ENCODE data around the gene SCAMP4. TPM values are rescaled to one million over a fixed set of nuclear protein-coding genes. Genes with fewer than 3 reads are reported as not detected.

The SCAMP4 gene, protein sequence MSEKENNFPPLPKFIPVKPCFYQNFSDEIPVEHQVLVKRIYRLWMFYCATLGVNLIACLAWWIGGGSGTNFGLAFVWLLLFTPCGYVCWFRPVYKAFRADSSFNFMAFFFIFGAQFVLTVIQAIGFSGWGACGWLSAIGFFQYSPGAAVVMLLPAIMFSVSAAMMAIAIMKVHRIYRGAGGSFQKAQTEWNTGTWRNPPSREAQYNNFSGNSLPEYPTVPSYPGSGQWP
- total RNA-seq (2021) (81.3 to 86.1 TPM (median 86.1 TPM) in 3 replicates), Bru-seq, nascent RNA (percentile 66 among the genes with signal in this experiment)
- long read RNA-seq, experiment 1, transcript SCAMP4-201 (7 exons, 2,684 nt): major isoform, 104 of 153 reads
- long read RNA-seq, experiment 1, transcript SCAMP4-207 (2 exons, 2,973 nt): minor isoform, 6 of 153 reads
- long read RNA-seq, experiment 1, partial matches to known transcripts: 19 of 153 reads
- long read RNA-seq, experiment 1, other reads (novel, unspliced or antisense): 19 of 153 reads
- long read RNA-seq, experiment 2, transcript SCAMP4-201 (7 exons, 2,684 nt): major isoform, 6 of 57 reads
- long read RNA-seq, experiment 2, partial matches to known transcripts: 45 of 57 reads
- long read RNA-seq, experiment 2, other reads (novel, unspliced or antisense): 3 of 57 reads
- long read RNA-seq, experiment 3, transcript SCAMP4-201 (7 exons, 2,684 nt): major isoform, 8 of 10 reads
- long read RNA-seq, experiment 3, partial matches to known transcripts: 0 of 10 reads
- long read RNA-seq, experiment 3, other reads (novel, unspliced or antisense): 0 of 10 reads

DNA sequence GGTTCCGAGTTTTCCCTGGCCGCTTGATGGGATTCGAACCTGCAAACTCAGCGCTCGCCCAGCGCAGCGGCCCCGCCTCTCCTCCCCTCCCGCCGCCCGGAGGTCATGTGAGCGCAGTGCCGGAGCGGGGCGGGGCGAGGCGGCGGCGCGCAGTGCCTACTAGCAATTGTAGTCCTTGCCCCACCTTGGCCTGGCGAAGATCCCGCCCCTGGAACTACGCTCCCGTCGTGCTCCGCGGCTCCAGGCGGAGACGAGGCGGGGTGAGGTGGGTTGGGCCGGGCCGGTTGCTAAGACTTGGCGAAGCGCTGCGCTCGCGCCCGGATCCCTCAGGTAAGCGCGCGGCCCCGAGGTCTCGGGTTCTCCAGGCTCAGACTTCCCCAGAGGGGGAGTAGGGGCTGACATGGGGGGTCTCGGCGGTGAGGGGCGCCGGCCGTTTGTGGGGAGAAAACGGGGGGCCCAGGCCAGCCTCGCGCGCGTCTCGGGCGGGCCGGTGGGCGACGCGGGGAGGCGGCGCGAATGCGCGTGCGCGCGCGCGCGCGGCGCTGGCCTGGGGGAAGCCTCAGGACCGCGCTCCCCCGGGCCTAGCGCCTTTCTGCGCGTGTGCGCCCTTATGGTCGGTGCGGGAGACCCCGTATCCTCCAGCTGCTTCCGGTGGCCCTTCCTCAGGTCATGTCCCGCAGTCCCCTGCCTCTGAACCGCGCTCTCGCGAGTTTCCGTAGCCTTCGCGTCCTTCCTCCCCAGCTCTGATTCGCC, at the start of gene SCAMP4, which contains the start of gene ADAT3:
TSS of gene SCAMP4 (plus strand) at position 290 of the 753 bp plus-strand sequence. CDS start 9,621 bp downstream, outside the sequence.
TSS of gene ADAT3 (plus strand) at position 290 of the 753 bp plus-strand sequence. CDS start 6,649 bp downstream, outside the sequence.
- H3K36me3 Mint-ChIP-seq: no peaks in the 10 kb centered on the region
- CTCF ChIA-PET: interaction anchor here (0.6 to 2.2 kb wide), 12 partner anchors 23 to 258 kb away, joined by 3 to 11 read pairs (median 4); no protein-coding TSS in a partner anchor
- no peaks in the 10 kb centered on the region for H3K27me3 Mint-ChIP-seq (ENCODE audit: low read depth)
- H3K4me3 Mint-ChIP-seq: peak within 1 kb of the TSS; percentile 80
- H3K4me1 Mint-ChIP-seq: peaks cover 17% of the 10 kb centered on the region
- H3K9me3 Mint-ChIP-seq: no peaks in the 10 kb centered on the region
- DNase-seq (ENCODE audit: low spot score) (peak; percentile 100), ATAC-seq (peak; percentile 96)
- H3K27ac Mint-ChIP-seq: peak within 1 kb of the TSS; percentile 95
- POLR2A ChIA-PET: interaction anchor here (0.7 to 1.4 kb wide), 4 partner anchors 10 to 137 kb away, joined by 3 read pairs; no protein-coding TSS in a partner anchor
- TF ChIP-seq, protein P1, sequence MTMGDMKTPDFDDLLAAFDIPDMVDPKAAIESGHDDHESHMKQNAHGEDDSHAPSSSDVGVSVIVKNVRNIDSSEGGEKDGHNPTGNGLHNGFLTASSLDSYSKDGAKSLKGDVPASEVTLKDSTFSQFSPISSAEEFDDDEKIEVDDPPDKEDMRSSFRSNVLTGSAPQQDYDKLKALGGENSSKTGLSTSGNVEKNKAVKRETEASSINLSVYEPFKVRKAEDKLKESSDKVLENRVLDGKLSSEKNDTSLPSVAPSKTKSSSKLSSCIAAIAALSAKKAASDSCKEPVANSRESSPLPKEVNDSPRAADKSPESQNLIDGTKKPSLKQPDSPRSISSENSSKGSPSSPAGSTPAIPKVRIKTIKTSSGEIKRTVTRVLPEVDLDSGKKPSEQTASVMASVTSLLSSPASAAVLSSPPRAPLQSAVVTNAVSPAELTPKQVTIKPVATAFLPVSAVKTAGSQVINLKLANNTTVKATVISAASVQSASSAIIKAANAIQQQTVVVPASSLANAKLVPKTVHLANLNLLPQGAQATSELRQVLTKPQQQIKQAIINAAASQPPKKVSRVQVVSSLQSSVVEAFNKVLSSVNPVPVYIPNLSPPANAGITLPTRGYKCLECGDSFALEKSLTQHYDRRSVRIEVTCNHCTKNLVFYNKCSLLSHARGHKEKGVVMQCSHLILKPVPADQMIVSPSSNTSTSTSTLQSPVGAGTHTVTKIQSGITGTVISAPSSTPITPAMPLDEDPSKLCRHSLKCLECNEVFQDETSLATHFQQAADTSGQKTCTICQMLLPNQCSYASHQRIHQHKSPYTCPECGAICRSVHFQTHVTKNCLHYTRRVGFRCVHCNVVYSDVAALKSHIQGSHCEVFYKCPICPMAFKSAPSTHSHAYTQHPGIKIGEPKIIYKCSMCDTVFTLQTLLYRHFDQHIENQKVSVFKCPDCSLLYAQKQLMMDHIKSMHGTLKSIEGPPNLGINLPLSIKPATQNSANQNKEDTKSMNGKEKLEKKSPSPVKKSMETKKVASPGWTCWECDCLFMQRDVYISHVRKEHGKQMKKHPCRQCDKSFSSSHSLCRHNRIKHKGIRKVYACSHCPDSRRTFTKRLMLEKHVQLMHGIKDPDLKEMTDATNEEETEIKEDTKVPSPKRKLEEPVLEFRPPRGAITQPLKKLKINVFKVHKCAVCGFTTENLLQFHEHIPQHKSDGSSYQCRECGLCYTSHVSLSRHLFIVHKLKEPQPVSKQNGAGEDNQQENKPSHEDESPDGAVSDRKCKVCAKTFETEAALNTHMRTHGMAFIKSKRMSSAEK (CRISPR knock-in tag; IDR thresholded peaks at IDR 0.05; ENCODE audit: borderline replicate concordance): peak; percentile 89
- TF ChIP-seq FOXP1 (CRISPR knock-in tag; IDR thresholded peaks at IDR 0.05; ENCODE audit: borderline replicate concordance): peak; percentile 47
- TF ChIP-seq, protein P2, sequence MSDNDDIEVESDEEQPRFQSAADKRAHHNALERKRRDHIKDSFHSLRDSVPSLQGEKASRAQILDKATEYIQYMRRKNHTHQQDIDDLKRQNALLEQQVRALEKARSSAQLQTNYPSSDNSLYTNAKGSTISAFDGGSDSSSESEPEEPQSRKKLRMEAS (CRISPR knock-in tag; IDR thresholded peaks at IDR 0.05): peak; percentile 63; the same call in 1 of the 2 replicates
- TF ChIP-seq TCF7 (CRISPR knock-in tag; IDR thresholded peaks at IDR 0.05; ENCODE audit: low read depth): 0 out of 2 replicates have a peak, but pooled peaks have one; percentile 35
- peak; percentile 90; the same call in 1 of the 2 replicates for TF ChIP-seq NFE2L1 (CRISPR knock-in tag; IDR thresholded peaks at IDR 0.05)
- TF ChIP-seq, protein P3, sequence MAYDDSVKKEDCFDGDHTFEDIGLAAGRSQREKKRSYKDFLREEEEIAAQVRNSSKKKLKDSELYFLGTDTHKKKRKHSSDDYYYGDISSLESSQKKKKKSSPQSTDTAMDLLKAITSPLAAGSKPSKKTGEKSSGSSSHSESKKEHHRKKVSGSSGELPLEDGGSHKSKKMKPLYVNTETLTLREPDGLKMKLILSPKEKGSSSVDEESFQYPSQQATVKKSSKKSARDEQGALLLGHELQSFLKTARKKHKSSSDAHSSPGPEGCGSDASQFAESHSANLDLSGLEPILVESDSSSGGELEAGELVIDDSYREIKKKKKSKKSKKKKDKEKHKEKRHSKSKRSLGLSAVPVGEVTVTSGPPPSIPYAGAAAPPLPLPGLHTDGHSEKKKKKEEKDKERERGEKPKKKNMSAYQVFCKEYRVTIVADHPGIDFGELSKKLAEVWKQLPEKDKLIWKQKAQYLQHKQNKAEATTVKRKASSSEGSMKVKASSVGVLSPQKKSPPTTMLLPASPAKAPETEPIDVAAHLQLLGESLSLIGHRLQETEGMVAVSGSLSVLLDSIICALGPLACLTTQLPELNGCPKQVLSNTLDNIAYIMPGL (CRISPR knock-in tag; IDR thresholded peaks at IDR 0.05): 0 out of 2 replicates have a peak, but pooled peaks have one; percentile 44
- TF ChIP-seq RORB (CRISPR knock-in tag; IDR thresholded peaks at IDR 0.05): no peak
- TF ChIP-seq, protein P4, sequence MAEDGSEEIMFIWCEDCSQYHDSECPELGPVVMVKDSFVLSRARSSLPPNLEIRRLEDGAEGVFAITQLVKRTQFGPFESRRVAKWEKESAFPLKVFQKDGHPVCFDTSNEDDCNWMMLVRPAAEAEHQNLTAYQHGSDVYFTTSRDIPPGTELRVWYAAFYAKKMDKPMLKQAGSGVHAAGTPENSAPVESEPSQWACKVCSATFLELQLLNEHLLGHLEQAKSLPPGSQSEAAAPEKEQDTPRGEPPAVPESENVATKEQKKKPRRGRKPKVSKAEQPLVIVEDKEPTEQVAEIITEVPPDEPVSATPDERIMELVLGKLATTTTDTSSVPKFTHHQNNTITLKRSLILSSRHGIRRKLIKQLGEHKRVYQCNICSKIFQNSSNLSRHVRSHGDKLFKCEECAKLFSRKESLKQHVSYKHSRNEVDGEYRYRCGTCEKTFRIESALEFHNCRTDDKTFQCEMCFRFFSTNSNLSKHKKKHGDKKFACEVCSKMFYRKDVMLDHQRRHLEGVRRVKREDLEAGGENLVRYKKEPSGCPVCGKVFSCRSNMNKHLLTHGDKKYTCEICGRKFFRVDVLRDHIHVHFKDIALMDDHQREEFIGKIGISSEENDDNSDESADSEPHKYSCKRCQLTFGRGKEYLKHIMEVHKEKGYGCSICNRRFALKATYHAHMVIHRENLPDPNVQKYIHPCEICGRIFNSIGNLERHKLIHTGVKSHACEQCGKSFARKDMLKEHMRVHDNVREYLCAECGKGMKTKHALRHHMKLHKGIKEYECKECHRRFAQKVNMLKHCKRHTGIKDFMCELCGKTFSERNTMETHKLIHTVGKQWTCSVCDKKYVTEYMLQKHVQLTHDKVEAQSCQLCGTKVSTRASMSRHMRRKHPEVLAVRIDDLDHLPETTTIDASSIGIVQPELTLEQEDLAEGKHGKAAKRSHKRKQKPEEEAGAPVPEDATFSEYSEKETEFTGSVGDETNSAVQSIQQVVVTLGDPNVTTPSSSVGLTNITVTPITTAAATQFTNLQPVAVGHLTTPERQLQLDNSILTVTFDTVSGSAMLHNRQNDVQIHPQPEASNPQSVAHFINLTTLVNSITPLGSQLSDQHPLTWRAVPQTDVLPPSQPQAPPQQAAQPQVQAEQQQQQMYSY (CRISPR knock-in tag; IDR thresholded peaks at IDR 0.05): no peak
- peak; percentile 99 for TF ChIP-seq SP1 (CRISPR knock-in tag; conservative IDR thresholded peaks at IDR 0.05)
- 0 out of 2 replicates have a peak, but pooled peaks have one; percentile 69 for TF ChIP-seq MYBL2 (CRISPR knock-in tag; IDR thresholded peaks at IDR 0.05)
- no peak for TF ChIP-seq NFYB (CRISPR knock-in tag; conservative IDR thresholded peaks at IDR 0.05; ENCODE audit: low read depth)
- TF ChIP-seq GABPB1 (CRISPR knock-in tag; IDR thresholded peaks at IDR 0.05): peak; percentile 66
- no peak for TF ChIP-seq ZNF416 (CRISPR knock-in tag; IDR thresholded peaks at IDR 0.05)
- TF ChIP-seq, protein P5, sequence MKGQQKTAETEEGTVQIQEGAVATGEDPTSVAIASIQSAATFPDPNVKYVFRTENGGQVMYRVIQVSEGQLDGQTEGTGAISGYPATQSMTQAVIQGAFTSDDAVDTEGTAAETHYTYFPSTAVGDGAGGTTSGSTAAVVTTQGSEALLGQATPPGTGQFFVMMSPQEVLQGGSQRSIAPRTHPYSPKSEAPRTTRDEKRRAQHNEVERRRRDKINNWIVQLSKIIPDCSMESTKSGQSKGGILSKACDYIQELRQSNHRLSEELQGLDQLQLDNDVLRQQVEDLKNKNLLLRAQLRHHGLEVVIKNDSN (CRISPR knock-in tag; IDR thresholded peaks at IDR 0.05): peak; percentile 97
- TF ChIP-seq, protein P6, sequence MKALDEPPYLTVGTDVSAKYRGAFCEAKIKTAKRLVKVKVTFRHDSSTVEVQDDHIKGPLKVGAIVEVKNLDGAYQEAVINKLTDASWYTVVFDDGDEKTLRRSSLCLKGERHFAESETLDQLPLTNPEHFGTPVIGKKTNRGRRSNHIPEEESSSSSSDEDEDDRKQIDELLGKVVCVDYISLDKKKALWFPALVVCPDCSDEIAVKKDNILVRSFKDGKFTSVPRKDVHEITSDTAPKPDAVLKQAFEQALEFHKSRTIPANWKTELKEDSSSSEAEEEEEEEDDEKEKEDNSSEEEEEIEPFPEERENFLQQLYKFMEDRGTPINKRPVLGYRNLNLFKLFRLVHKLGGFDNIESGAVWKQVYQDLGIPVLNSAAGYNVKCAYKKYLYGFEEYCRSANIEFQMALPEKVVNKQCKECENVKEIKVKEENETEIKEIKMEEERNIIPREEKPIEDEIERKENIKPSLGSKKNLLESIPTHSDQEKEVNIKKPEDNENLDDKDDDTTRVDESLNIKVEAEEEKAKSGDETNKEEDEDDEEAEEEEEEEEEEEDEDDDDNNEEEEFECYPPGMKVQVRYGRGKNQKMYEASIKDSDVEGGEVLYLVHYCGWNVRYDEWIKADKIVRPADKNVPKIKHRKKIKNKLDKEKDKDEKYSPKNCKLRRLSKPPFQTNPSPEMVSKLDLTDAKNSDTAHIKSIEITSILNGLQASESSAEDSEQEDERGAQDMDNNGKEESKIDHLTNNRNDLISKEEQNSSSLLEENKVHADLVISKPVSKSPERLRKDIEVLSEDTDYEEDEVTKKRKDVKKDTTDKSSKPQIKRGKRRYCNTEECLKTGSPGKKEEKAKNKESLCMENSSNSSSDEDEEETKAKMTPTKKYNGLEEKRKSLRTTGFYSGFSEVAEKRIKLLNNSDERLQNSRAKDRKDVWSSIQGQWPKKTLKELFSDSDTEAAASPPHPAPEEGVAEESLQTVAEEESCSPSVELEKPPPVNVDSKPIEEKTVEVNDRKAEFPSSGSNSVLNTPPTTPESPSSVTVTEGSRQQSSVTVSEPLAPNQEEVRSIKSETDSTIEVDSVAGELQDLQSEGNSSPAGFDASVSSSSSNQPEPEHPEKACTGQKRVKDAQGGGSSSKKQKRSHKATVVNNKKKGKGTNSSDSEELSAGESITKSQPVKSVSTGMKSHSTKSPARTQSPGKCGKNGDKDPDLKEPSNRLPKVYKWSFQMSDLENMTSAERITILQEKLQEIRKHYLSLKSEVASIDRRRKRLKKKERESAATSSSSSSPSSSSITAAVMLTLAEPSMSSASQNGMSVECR (CRISPR knock-in tag; IDR thresholded peaks at IDR 0.05; ENCODE audit: borderline replicate concordance): 0 out of 2 replicates have a peak, but pooled peaks have one; percentile 40
- TF ChIP-seq JAZF1 (CRISPR knock-in tag; IDR thresholded peaks at IDR 0.05): no peak
- peak; percentile 90 for TF ChIP-seq TEAD1 (CRISPR knock-in tag; IDR thresholded peaks at IDR 0.05)
